Measurements from ENCODE around the gene ERC2.

DNA sequence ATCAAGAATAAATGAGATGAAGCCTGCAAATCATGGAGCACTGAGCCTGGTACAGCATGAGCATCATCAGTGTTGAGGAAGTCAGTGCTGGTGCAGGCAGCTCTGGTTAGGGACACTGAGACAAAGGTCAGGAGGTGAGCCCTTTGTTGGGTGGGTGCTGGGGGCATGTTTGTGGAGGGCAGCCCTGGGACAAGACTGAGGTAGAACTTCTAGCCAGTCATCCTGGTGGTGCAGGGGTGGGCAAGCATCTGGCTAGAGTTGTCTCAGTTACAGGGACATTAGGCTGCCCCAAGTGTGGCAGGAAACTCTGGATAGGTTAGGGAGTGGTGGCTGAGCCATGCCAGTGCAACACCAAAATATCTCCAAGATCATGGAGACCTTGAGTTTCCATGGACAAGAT, 1008.4 kb downstream of the ERC2 start:
- TF ChIP-seq, protein P1, sequence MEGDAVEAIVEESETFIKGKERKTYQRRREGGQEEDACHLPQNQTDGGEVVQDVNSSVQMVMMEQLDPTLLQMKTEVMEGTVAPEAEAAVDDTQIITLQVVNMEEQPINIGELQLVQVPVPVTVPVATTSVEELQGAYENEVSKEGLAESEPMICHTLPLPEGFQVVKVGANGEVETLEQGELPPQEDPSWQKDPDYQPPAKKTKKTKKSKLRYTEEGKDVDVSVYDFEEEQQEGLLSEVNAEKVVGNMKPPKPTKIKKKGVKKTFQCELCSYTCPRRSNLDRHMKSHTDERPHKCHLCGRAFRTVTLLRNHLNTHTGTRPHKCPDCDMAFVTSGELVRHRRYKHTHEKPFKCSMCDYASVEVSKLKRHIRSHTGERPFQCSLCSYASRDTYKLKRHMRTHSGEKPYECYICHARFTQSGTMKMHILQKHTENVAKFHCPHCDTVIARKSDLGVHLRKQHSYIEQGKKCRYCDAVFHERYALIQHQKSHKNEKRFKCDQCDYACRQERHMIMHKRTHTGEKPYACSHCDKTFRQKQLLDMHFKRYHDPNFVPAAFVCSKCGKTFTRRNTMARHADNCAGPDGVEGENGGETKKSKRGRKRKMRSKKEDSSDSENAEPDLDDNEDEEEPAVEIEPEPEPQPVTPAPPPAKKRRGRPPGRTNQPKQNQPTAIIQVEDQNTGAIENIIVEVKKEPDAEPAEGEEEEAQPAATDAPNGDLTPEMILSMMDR (conservative IDR thresholded peaks at IDR 0.05; ENCODE audit: low read length), result no peak
- TF ChIP-seq EZH2phosphoT487 (IDR thresholded peaks at IDR 0.05; ENCODE audit: borderline replicate concordance), result no peak
